Endothelial cell of umbilical vein (primary cell): ENCODE measurements around the gene MPHOSPH8. TPM values are rescaled to one million over a fixed set of nuclear protein-coding genes. Genes with fewer than 3 reads are reported as not detected.
"Not testable (repeated sequence)": the region's sequence is repeated elsewhere in the genome, so short reads cannot be mapped to it uniquely, and the experiment has no call there.

Experiments
- BruUV-seq: library from RNA; stranded (reverse); fragments of 400-500 nt; replicated peaks from 2 replicates; lab custom pipeline; 2021; lab: Mats Ljungman, UMichigan
- CTCF ChIA-PET: fragments of 300-600, 350-600 bp; sonication (Branson Sonifier 250); formaldehyde crosslinking; loops from one replicate; lab custom pipeline; 2021; ENCODE audit warnings: antibody characterized with exemption, inconsistent platforms; lab: Charles Lee
- POLR2A ChIA-PET: fragments of 300-600, 350-600 bp; sonication (Branson Sonifier 250); formaldehyde crosslinking; loops from one replicate; lab custom pipeline; 2021; ENCODE audit warnings: antibody characterized with exemption, inconsistent platforms; lab: Charles Lee
- DNase-seq: peaks from one replicate; pipeline ENCODE4 v3.0.0-alpha.2; 2011; ENCODE audit warnings: low read depth, low spot score
- FAIRE-seq: peaks from 2 replicates; lab custom pipeline; 2011; peaks lifted over from hg19 to GRCh38; lab: Jason Lieb, UNC
- H2AFZ ChIP-seq: 2 replicates; pipeline ENCODE4 v1.6.0; 2012; ENCODE audit warnings: low read depth, low read length, control low read depth, inconsistent platforms
- H3K27ac ChIP-seq: 2 replicates; pipeline ENCODE4 v1.5.1; 2011; ENCODE audit warnings: low read depth, mild to moderate bottlenecking, control low read depth, low read length, moderate library complexity; ENCODE audit not compliant: insufficient read depth
- H3K27me3 ChIP-seq, 2 experiments: 2 replicates each; pipeline versions ENCODE4 v1.6.0 to v1.6.1; 2011; ENCODE audit warnings: low read length in 2 of 2, mixed read lengths in 1 of 2; ENCODE audit not compliant: control insufficient read depth in 2 of 2, insufficient read depth in 2 of 2
- H3K36me3 ChIP-seq, 2 experiments: 2 replicates in 1 of 2; 3 replicates in 1 of 2; pipeline ENCODE4 v1.5.1; 2011; ENCODE audit warnings: low read length in 2 of 2, mild to moderate bottlenecking in 1 of 2, moderate library complexity in 1 of 2; ENCODE audit not compliant: control insufficient read depth in 2 of 2, insufficient read depth in 2 of 2; ENCODE audit errors: extremely low read depth in 1 of 2
- H3K4me1 ChIP-seq: 3 replicates; pipeline ENCODE4 v1.5.1; 2011; ENCODE audit warnings: mild to moderate bottlenecking, low read length; ENCODE audit not compliant: control insufficient read depth, insufficient read depth; ENCODE audit errors: extremely low read depth
- H3K4me2 ChIP-seq: 2 replicates; pipeline ENCODE4 v1.6.1; 2011; ENCODE audit warnings: low read length, control low read depth, mixed read lengths; ENCODE audit not compliant: insufficient read depth
- H3K4me3 ChIP-seq, 3 experiments: fragments of 200-600 bp in 1 of 3; sonication (generic), shearing (Covaris generic) in 1 of 3; replicated peaks in 1 of 3; 2 replicates each; pipeline ENCODE4 v1.5.1; 2011 to 2016; ENCODE audit warnings: control low read depth in 3 of 3, low read length in 3 of 3, mild to moderate bottlenecking in 2 of 3, inconsistent platforms in 1 of 3, low read depth in 1 of 3, moderate library complexity in 1 of 3; ENCODE audit not compliant: insufficient read depth in 1 of 3
- H3K79me2 ChIP-seq: 2 replicates; pipeline ENCODE4 v1.6.0; 2012; ENCODE audit warnings: low read length, inconsistent platforms; ENCODE audit not compliant: control insufficient read depth, insufficient read depth
- H3K9ac ChIP-seq: replicated peaks from 2 replicates; pipeline ENCODE3; 2011; ENCODE audit warnings: low read length, control low read depth; ENCODE audit not compliant: insufficient read depth; ENCODE audit errors: extremely low read depth
- H3K9me1 ChIP-seq: replicated peaks from 3 replicates; pipeline ENCODE4 v1.6.0; 2011; ENCODE audit warnings: mild to moderate bottlenecking, low read length; ENCODE audit not compliant: control insufficient read depth, insufficient read depth; ENCODE audit errors: extremely low read depth
- H3K9me3 ChIP-seq: replicated peaks from 2 replicates; pipeline ENCODE4 v1.5.1; 2012; ENCODE audit warnings: low read length, inconsistent platforms; ENCODE audit not compliant: control insufficient read depth, insufficient read depth
- H4K20me1 ChIP-seq: replicated peaks from 2 replicates; pipeline ENCODE3; 2011; ENCODE audit warnings: mild to moderate bottlenecking, low read length; ENCODE audit not compliant: control insufficient read depth, insufficient read depth; ENCODE audit errors: extremely low read depth
- dilution Hi-C: fragments of 300-500 bp; cut with MboI; formaldehyde crosslinking; loops from one replicate; pipeline ENCODE4 v1.15.0; 2019; ENCODE audit warnings: low sequenced_read_pairs; ENCODE audit not compliant: extremely low pct_ligation_motif_present
- intact Hi-C: fragments of 100-400 bp; cut with micrococcal nuclease; formaldehyde crosslinking; loops from one replicate; pipeline ENCODE4 v1.10.0; 2022
- polyA plus RNA-seq, 4 experiments: library from polyadenylated mRNA; depleted of rRNA in 3 of 4; stranded (reverse) in 3 of 4; unstranded in 1 of 4; fragments of >200 nt; gene quantifications; 2 replicates each; pipeline versions ENCODE4 v1.2.1 to v1.2.3, GENCODE V29; 2011 to 2012; ENCODE audit warnings: missing spikeins in 1 of 4
- total RNA-seq: library from RNA; stranded (reverse); gene quantifications from 2 replicates; pipeline ENCODE4 v1.2.3, GENCODE V29; 2021

The MPHOSPH8 gene
- total and polyA plus RNA-seq, 2 donors (not counting 3 experiments of a cell fraction or from before 2014, with no cell fraction given) = 16.2 to 31.5 TPM

DNA sequence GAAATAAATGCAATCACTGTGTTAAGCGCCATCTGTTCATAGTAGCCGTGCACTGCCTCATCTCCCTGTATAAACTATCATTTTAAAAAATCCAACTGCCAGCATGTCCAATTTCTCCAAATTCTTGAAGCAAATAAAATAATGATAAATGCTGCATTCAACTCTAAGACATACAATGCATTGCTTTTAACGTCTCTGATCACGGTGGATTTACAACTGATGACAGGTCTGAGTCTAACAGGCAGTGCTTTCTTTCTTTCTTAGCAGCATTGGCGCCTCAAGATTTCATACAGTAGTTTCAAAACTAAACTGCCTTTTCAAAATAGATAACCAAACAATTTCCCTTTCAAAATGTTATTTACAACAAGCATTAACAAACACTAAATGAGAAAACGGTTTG lies 70.8 kb downstream of the MPHOSPH8 start:
- H3K9ac ChIP-seq, H3K4me2 ChIP-seq, POLR2A ChIA-PET, dilution Hi-C loops, H3K27me3 ChIP-seq, intact Hi-C loops, H3K36me3 ChIP-seq, H3K27ac ChIP-seq, FAIRE-seq, CTCF ChIA-PET, DNase-seq, H4K20me1 ChIP-seq, H3K9me1 ChIP-seq, H3K9me3 ChIP-seq, H3K4me3 ChIP-seq, H2AFZ ChIP-seq, H3K4me1 ChIP-seq, BruUV-seq: not testable (repeated sequence)
- H3K79me2 ChIP-seq = peaks cover 14% of the 10 kb centered on the region

DNA sequence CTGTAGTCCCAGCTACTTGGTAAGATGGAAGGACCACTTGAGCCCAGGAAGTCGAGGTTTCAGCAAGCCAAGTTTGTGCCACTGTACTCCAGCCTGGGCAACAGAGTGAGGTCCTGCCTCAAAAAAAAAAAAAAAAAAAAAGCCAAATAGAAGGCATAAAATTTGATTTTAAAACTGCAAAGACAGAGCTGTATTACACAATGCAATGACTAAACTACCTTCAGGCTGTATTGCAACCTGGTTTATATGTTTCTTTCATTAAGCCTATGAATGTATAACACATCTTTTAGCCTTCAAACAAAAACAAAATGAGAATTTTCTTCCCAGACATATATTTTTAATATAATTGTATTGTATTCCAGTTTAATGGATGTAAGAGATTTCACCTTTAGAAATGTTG lies 75.6 kb downstream of the MPHOSPH8 start:
- peaks cover 19% of the 10 kb centered on the region for H3K79me2 ChIP-seq
- POLR2A ChIA-PET, BruUV-seq, H3K9ac ChIP-seq, H4K20me1 ChIP-seq, intact Hi-C loops, H3K4me1 ChIP-seq, H3K27me3 ChIP-seq, H3K4me3 ChIP-seq, H3K9me3 ChIP-seq, DNase-seq, H3K9me1 ChIP-seq, H3K4me2 ChIP-seq, FAIRE-seq, dilution Hi-C loops, H2AFZ ChIP-seq, H3K36me3 ChIP-seq, H3K27ac ChIP-seq: not testable (repeated sequence)
- CTCF ChIA-PET = interaction anchor here (0.7 kb wide), 1 partner anchor 142 kb away, joined by 4 read pairs; no protein-coding TSS in a partner anchor

- H3K4me3 ChIP-seq, dilution Hi-C loops, POLR2A ChIA-PET, H2AFZ ChIP-seq, H3K27me3 ChIP-seq, intact Hi-C loops, H3K9ac ChIP-seq, H3K27ac ChIP-seq, H3K4me2 ChIP-seq, H3K36me3 ChIP-seq, DNase-seq, BruUV-seq, FAIRE-seq, CTCF ChIA-PET, H4K20me1 ChIP-seq, H3K9me1 ChIP-seq, H3K9me3 ChIP-seq: not testable (repeated sequence)
- Histone ChIP-seq H3K4me1 (peaks cover 14% of the 10 kb centered on the region), H3K79me2 (peaks cover 19% of the 10 kb centered on the region)
Observed at GRCh38 chr13:19709782-19710181, 76.3 kb downstream of the MPHOSPH8 start.
